GM18870 (cell line): ENCODE data around the gene ADAMTS2.

Source experiments
- ATAC-seq: cut with Tn5 transposase; IDR thresholded peaks from one replicate; pipeline ENCODE4 v1.9.1; 2021; ENCODE audit warnings: moderate library complexity; ENCODE audit not compliant: unreplicated experiment

The ADAMTS2 gene

DNA sequence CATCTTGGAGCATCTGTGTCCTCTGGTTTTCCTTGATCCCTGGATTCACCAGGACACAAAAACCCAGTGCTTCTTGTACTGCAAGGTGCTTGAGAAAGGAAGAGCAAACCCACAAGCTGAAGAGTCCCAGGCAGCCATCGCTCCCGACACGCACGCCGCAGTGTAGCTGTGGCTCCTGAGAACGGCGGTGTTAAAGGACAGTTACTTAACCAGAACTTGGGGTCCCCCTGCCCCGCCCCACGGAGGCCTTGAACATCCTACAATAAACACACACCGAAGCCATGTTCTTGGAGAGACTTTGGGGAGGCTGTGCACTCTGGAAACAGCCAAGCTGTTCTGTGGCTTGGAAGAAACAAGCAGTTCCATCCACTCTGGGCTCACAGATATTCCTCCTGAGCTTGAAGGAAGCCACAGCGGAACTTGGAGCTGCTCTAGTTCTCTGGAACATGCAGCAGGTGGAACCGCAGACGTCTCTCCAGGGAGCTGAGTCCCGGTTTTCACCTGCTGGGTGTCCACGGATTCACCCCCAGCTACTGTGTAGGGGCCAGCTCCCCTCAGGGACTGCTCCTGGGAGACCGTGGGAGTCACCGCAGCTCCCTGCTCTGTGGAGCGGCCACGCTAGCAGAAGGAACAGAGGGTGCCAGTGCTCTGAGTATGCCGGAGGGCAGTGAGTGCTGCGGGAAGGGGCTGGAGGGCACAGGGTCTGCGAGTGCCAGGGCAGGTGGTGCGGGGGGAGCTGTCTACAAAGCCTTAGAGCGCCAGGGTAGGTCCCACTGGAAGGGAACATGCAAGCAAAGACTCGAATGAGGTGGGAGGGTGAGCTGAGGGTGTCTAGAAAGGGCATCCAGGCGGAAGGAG lies 107.3 kb downstream of the ADAMTS2 start:
- no peak for ATAC-seq

DNA sequence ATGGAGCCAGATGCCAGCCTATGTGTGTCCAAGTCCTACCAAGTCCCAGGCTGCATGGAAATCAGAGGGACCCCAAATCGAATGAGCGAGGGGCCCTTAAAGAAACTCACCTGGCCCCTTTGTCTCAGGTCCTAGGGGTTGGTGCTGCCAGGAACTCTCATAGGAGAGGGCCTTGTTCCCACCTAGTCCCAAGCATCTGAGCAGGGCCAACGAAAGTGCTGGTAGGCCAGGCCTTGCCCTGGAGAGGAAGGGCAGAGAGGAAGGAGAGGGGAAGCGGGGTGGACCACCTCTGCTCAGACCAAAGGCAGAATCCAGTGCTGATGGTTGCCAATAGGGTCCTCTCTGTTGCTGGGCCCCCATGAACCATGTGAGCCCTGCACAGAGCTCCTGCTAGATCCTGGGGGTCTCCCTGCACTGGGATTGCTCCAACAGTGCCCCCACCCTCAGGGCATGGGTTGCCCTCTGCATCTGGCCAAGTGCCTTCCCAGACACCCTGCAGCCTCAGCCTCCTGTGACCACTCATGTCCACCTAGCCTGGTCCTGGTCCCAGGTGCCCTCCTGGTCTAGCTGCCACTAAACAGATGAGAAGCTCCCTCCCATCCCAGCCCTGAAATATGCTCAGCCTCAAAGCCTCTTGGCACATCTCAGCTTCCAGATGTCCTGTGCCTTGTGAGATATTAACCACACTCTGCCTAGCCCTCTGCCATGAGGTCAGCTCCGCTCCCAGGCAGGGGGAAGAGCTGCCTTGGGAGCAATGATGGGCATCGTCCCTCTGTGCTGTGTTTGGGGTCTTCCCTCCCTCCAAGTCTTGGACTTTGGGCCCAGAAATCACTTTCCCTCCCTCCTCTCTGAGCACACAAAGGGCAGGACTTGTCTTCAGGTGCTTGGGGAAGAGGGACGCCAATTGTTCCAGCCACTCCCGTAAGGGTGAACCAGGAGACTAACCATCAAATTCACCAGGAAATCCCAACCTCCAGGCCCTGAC lies 109.6 kb downstream of the ADAMTS2 start:
- no peak for ATAC-seq

DNA sequence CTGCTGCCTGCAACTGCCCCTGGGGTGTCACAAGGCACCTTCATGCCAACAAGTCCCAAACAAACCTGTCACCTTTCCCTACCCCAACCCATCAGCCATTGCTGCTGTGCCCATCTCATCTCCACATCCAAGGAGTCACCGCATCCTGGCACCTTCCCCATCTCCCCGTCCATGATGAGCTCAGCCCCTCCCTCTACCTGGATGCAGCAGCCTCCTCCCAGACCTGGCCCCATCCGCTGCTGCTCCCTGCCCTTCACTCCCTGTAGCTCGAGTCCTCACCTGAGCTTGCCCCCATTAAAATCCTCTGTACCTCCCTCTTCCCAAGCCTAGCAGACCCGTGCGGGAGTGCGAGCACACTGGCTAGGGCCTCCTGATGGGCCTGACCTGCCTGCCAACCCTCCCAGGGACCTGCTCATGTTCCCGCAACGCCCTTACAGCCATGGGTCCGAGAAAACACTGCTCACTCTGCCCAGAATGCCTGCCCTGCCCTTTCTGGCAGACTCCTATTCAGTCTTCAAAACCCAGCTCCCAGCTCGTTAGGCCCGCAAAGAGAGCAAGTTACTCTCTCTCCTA lies 110.6 kb downstream of the ADAMTS2 start:
- ATAC-seq = no peak

DNA sequence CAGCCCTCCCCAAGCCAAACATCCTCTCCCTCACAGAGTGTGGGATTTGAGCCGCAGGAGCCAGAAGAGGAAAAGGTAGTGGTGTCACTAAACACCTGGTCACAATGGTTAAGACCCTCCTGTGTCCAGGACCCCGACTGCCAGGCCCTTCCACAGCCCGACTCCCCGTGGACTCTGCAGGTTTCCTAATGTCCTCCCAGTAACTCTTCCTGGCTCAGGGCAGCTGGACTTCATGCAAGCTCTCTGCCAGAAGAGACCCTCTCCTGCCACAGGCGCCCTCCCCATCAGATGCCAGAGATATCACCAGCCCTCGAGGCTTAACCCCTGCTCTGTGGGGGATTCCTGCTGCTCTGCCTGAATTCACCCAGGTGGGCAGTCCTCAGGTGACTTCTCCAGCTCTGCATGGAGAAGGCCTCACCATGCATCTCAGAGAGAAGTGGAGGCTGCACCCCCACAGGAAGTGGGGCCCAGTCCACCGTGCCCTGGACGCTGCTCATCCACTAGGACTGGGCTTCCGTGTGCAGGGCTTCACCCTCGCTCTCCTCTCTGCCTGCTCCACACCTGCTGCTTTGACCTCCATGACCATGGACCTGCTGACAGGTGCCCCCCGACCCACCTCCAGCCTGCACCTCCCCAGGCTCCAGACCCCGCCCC lies 111.2 kb downstream of the ADAMTS2 start:
- no peak for ATAC-seq

DNA sequence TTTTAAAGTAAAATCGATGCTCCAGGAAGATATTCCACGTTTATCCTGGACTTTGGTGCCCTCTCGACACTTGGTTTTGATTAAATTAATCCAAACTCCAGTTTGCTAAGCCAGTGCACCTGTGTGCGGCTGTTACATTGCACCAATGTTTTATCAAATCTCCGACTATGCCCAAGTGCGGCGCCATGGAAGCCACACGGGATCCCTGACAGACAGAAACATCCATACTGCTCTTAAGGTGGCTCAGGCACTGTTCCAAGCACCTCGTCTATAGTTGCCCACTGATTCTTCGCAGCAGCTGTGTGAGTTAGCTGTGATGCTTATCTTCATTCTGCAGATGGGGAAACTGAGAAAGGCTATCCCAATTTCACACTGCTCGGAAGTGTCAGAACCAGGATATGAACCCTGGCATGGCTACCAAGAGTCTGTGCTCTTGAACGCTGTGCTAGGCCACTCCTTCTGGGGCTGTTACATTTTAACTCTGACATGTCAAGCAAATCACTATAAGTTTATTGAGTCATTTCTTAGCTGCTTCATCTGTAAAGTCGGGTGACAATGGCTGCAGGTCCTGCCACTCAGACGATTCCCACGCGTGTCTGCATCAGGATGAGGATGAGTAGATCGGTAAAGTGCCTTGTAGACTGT lies 113.0 kb downstream of the ADAMTS2 start:
- ATAC-seq = no peak

DNA sequence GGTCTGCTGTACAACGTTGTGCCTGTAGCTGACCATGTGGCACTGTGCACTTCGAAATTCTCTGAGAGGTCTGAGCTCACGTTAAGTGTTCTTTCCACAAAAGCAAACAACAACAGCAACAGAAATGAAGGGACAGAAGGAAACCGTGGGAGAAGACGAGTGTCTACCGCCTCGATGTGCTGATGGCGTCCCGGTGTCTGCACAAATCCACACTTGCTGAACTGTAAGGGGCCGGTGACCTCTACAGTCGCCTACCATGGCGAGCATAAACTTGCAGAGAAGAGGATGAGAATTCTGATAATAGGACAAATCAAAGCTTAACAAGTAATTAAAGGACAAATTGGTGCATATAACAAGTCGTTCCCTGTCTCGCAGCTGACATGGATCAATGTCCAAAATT lies 114.0 kb downstream of the ADAMTS2 start:
- ATAC-seq = no peak

DNA sequence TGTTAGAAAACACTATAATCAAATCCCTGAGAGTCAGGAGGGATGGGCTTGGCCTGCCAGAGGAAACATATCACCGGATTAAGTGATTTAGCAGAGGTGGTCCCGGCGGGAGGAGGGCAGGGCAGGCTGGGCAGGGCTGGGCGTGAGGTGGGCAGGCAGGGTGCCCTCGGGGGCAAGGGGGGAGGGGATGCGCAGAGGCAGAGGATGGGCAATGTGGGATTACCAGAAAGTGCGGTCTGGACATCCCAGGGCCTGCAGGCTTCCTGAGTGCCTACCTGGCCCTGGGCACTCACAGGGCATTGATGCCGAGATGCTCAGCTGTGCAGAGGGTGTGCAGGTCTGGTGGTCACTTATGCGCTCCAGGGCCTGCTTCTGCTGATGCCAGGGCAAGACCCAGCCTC lies 115.2 kb downstream of the ADAMTS2 start:
- ATAC-seq = no peak

DNA sequence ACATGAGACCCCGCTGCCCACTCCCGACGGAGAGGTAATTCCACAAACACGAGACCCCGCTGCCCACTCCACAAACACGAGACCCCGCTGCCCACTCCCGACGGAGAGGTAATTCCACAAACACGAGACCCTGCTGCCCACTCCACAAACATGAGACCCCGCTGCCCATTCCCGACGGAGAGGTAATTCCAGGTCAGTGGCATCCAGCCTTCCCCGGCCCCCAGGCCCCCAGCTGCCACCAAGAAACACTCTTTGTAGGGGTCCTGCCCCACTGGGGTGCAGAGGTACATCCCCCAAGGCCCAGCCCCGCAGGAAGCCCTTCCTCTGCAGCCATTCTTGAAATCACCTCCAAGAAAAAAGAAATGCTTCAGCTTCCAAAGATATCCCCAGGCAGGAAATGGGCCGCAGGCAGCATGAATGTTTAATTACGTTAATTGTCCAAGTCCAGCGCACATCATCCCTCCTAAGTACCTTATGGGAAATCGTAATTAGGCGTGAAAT lies 115.9 kb downstream of the ADAMTS2 start:
- ATAC-seq = no peak

DNA sequence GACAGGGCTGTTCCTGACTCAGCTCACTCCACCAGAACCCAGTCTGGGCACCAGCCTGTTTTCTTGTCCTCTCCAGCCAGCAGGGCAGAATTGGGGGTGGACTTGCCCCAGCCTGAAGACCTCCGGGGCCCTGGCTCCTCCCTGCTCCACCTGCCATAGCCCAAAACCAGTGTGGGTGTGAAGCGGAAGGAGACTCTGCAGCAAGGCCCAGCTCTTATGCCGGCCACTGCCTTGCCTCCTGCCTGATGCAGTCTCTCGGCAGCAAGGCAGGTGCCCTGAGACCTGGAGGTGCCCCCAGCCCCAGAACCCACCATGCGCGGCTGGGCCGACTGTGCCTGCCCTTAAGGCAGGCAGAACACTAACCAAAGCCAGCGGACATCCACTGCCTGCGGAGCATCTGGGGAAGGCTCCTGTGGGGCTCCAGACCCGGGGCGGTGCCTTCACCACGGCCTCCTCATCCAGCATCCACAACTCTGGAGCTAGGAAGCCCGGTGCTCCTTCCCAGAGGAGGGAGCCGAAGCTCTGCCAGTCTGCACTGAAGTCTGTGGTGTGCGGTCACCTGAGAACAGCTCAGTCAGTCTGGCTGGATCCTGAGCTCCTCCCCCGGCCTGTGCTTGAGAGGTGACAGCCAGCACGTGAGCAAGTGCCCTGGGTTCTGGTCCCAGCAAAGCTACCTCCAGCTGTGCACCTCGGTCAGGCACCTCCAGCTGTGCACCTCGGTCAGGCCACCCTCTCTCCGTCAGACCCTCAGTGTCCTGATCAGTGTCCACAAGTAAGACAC lies 116.7 kb downstream of the ADAMTS2 start:
- no peak for ATAC-seq

DNA sequence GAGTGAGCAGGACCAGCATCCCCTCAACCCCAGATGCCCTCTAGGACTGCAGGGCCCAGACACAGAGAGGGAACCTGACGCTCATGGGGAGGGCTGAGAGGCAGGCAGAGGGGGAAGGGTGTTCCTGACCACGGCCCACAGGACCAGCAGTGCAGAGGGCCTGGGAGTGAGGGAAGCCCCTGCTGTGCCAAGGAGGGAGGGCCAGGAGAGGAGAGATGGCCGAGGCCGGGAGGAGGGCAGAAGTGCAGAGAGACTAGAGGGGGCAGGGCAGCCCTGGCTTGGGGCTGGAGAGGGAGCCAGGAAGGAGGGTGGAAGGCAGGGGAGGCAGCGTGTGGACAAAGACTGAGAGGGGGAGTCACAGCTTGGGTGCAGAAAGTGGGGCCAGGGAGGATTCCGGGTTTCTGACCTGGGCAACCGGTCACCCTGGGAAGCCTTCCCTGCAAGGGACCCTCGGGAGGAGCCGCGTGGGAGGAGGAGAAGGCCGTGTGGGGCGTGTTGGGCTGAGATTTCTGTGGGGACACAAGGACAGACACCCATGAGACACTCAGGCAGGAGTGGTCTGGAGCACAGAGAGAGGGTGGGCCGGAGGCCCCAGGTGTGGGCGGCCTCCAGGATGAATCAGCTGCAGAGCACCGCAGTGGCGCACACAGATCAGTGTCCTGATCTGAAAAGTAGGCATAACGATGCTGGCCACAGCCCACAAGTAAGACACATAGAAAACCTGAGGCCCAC lies 117.5 kb downstream of the ADAMTS2 start:
- ATAC-seq = no peak

DNA sequence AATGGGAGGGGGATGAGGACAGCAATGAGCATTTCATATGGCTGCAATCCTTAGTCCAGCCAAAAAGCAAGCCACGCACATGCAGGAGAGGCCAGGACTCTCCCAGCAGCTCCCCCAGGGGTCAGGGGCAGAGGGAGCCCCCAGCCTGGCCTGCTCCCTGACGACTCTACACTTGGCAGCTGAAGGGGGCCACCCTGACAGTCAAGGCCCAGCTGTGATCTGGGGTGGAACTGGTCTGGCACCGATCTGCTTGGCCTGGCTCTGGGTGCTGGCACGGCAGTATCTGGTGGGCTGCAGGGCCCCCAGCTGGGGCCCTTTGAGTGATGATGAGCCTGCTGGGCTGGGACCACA lies 118.1 kb downstream of the ADAMTS2 start:
- ATAC-seq = no peak

DNA sequence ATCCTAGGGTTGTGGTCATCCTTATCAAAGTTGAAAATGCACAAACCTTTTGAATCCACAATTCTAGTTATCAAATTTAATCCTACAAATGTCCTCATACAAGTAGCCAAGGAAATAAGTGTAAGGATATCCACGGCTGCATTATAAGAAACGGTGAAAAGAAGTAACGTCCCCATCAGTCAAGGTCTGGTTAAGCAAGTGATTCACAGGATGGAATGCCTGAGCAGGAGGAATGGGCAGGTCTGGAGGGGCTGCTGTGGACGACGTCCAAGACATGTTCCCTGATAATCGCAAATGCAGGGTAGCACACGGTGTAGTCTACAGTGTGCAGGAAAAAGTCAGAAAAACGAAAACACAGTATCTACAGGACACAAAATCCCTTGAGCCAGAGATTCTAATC lies 118.6 kb downstream of the ADAMTS2 start:
- ATAC-seq = no peak

DNA sequence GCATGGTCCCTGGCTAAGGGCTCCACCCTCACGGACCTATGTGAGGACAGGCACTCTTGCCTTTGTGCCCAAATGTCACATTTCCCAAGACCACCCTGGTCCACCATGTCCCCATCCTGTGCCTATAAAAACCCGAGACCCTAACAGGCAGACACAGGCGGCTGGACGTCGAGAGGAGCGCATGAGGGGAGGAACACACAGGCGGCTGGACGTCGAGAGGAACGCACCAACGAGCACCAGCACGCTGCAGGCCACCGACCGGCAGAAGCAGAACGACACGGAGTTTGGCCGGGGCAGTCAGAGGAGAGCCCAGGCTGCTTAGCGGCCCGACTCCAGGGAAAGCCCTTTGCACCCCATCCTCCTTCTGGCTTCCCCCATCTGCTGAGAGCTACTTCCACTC lies 119.9 kb downstream of the ADAMTS2 start:
- ATAC-seq = no peak

DNA sequence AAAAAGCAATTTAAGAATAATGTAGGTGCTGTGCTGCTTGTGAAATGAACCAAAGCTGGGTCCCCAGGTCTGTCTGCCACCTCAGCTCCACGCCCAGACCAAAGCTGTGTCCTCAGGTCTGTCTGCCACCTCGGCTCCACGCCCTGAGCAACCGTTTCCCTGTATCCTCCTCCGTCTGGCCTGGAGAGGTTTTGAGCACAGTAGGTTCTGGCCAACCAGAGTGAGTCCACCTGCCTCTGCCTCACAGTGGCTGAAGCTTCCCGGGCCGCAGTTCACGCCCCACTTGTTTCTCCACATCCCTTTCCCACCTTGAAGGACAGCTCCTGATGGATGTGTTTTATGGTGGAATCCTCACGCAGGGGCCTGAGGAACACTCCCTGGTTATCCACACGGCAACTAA lies 120.5 kb downstream of the ADAMTS2 start:
- no peak for ATAC-seq

DNA sequence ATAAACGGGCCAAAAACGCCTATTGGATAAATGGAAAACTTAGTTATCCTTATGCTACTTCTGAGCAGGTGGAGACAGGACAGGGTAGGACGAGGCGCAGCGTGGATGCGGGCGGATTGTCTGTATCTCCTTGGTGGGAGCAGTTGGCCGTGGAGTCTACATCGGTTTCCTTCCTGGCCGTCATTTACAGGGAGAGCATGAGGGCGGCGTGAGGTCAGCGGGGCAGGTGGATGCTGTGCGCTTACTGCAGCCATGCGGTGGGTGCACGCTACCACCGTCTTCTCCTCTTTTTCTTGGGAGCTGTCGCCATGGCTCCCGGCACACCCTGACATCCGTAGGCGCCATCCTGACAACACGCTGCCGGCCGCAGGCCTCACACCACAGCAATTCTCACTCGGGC lies 121.3 kb downstream of the ADAMTS2 start:
- ATAC-seq = no peak

DNA sequence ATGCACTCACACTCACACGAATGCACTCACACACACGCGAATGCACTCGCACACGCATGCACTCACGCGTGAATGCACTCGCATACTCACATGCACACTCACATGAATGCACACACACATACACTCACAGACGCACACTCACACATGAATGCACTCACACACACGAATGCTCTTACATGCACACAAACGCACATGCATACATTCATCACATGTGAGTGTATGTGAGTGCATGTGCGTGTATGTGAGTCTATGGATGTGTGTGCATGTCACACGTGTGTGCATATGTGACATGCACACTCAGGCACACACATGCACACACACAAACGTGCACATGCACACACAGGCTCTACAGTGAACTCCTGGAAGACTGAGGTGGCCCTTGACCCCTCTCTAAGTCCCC lies 121.7 kb downstream of the ADAMTS2 start:
- ATAC-seq = no peak

DNA sequence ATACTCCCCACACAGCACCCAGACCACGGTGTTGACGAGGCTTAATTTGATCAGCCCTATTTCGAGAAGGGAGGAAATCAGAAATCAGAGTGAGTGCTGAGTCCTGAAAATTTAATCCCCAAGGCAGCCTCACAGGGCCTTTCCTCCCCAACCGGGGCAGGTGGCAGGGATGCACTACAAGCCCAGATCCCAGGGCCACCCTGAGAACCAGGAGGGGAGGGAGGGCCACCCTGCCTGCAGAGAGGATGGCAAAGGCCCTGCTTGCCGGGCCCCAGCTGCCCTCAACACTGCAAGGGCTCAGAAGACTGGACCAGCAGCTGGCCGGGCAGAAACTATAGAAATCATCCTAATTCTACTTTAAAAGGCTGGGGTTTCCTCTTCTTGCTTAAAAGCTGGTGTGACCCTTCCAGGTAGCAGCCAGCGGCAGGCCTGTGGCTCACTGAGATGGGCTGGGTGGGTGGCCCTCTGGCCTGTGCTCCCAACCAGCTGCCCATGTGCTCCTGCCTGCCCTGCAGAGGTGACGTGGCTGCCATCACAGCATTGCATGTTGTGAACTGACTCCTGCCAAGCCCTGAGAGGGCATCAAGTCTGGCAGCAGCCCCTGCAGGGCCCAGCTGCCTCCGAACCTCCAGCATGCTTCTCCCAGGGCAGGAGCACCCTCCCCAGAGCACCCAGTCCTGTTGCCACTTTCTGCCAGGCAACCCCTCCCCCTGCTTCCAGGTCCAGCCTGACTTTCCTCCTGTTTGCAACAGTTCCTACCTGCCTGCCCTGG lies 122.8 kb downstream of the ADAMTS2 start:
- ATAC-seq = no peak

DNA sequence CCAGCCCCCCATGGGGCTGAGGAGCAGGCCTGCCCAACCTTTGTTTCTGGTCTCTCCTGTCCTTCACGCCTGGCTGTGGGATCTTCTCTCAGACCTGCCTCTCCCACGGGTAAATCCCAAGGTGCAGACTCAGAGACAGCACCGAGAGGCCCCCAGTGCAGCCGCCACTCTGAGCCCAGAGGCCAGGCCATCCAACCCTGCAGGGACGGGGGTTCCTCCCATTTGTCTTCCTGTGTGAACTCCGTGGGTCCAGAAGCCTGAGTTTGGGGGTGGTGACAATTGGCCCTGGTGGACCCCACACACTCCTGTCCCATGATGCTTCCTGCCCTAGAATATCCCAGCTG lies 123.4 kb downstream of the ADAMTS2 start:
- no peak for ATAC-seq
